HG03095 (cell line): ENCODE measurements around the gene TAF13.
"Not testable (repeated sequence)": the region's sequence is repeated elsewhere in the genome, so short reads cannot be mapped to it uniquely, and the experiment has no call there.

Experiments used
- ATAC-seq: cut with Tn5 transposase; IDR thresholded peaks from one replicate; pipeline ENCODE4 v1.9.1; 2021; ENCODE audit warnings: moderate library complexity; ENCODE audit not compliant: unreplicated experiment

TAF13 gene

DNA sequence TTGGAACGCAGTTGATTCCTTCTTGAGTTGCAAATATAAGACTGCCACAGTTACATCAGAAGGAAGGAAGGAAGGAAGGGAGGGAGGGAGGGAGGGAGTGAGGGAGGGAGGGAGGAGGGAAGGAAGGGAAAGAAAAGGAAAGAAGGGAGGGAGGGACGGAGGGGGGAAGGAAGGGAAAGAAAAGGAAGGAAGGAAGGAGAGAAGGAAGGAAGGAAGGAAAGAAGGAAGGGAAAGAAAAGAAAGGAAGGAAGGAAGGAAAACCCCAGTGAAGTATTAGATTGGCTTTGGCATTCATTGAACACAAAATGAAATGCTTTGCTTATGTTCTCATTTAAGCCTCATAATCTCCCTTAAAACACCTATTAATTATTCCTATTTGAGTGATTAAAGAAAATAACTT lies 27.5 kb downstream of the TAF13 start:
- no peak for ATAC-seq

DNA sequence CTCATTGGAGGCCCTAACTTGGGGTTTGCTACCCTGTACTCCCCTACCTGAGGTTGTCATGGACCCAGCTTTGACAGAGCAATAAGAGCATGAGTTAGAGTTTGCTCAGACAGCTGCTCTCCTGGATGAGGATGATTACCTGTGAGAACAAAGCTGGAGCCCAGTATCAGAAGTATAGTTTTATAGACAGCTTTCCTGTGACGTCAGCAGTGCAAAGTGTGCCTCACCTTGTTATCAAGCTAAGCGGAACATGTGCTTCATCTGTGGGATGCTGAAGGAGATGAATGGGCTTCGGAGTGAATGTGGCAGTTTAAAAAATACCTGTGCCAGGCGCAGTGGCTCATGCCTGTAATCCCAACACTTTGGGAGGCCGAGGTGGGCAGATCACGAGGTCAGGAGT lies 28.5 kb downstream of the TAF13 start:
- ATAC-seq, result no peak

DNA sequence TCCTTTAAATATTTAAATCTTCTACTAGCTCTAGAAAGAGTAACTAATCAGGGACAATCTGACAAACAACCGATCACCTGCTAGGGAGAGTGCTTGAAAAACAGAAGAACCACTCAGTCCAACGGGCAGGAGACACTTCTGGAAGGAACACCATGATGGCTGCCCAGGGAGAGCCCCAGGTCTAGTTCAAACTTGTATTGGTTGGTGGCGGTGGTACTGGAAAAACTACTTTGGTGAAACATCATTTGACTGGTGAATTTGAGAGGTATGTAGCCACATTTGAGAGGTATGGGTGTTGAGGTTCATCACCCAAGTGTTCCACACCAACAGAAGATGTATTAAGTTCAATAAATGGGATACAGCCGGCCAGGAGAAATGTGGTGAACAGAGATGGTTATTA lies 29.1 kb downstream of the TAF13 start:
- no peak for ATAC-seq

DNA sequence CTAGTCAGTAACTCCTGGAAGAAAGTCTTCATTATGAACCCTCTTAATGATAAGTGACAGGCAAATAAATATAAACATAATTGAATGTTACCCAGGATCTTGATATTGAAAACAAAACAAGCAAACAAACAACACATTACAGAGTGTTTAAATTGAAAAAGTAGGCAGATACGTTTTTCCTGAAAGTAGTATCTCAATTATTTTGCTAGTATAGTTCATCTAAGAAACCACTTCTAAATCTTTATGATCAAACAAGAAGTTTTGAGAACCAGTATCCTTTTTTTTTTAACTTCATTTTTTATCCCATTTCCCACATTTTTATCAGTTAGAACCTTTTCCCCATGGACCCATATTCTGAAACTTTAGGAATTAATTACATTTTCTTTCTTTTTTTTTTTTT lies 30.2 kb downstream of the TAF13 start:
- no peak for ATAC-seq

DNA sequence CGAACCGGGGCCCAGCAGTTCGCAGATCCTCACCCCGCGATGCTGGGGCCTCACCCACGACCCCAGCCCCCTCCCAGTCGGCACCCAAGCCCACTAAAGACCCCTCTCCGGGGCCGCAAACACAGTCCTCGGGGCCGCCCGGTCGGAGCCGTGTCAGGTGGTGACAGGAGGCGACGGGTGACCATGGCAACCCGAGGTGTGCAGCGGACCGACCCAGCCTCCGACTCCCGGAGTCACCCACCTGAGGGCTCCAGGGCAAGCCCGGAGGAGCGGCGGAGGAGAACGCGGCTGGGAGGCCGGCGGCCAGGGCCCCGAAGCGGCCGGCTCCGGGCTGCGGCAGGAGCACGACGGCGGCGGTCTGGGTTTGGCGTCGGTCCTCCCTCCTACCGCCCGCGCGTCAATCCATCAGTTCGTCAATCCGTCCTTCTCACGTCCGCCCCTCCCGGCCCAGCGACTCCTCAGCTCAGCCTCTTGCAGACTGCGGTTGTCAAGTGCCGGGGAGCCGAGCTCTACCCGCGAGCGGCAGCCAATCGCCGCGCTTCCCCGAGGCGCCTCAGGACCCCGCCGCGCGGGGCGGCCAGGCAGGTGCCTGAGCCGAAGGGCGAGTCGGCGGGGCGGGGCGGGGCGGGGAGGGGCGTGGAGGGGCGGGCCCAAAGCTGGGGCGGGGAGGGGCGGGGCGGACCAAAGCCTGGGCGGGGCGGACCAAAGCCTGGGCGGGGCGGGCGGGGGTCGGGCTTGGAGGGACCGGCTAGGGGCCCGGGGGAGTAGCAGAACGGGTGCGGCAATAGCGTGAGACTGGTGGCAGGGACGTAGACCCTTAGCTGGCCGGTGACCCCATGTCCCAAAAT lies 34.0 kb downstream of the TAF13 start, which contains the start of gene WDR47:
WDR47 (minus strand) TSS at position 482 of the 848 bp plus-strand sequence. CDS start 18,590 bp downstream, outside the sequence.
- peak; percentile 95 for ATAC-seq

DNA sequence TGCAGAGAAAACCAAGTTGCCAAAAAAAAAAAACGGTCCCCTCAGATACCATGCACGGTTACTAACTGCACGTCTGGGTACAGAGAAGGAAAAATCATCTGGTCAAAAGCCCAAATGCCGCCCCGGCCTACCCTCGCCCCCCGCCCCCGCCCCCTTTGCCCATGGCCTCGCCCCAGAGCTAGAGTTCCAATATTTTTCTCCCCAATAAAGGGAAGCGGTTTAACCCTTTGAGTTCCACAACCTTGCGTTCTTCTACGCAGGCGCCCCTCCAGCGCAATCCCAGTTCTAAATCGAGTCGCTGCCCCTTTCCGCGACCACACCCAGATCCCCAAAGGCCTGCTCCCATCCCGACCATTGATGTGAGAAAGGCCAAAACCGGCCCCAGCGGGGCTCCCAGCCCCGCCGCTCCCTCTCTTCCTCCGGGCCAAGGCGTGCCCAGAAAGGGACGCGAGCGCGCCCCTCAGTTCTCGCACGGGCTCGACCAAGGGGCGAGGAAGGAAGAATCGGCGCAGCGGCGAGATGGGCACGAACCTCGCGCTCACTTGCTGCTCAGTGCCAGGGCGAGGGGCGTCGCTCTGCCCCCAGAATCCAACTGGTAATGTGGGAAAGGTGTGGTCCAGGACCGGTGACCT lies 34.7 kb downstream of the TAF13 start:
- ATAC-seq, result peak; percentile 28

DNA sequence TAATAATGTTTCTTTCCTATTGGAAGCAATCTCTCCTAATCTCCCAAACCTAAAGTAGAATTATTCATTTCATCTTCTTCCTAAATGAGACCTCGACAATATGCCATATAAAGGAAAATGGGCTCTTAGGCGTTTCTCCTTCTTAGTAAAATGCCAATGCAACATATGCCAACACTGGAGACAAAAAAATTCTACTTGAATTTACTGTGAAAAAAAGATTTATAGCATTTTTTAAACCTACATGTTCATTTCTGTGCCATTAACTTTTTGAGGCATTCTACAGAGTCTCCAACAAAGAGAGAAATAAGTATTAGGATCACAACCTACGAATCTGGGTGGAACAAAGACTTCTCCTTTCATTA lies 35.2 kb downstream of the TAF13 start:
- ATAC-seq, result no peak

DNA sequence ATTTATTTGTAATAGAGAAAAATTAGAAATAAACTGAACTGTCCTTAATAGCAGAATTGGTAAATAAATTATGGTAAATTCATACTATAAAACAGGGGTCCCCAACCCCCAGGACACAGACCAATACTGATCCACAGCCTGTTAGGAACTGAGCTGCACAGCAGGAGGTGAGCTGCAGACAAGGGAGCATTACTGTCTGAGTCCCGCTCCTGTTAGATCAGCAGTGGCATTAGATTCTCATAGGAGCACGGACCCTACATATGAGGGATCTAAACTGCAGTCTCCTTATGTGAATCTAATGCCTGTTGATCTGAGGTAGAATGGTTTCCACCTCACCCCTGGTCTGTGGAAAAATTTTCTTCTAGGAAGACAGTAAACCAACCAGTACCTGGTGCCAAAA lies 41.4 kb downstream of the TAF13 start:
- ATAC-seq, result no peak

DNA sequence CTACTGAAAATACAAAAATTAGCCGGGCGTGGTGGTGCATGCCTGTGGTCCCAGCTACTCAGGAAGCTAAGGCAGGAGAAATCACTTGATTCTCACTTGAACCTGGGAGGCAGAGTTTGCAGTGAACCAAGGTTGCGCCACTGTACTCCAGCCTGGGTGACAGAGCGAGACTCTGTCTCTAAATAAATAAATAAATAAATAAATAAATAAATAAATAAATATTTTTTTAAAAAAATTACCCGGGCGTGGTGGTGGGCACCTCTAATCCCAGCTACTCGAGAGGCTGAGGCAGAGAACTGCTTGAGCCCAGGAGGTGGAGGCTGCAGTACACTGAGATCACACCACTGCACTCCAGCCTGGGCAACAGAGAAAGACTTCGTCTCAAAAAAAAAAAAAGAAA lies 46.3 kb downstream of the TAF13 start:
- ATAC-seq, result not testable (repeated sequence)

DNA sequence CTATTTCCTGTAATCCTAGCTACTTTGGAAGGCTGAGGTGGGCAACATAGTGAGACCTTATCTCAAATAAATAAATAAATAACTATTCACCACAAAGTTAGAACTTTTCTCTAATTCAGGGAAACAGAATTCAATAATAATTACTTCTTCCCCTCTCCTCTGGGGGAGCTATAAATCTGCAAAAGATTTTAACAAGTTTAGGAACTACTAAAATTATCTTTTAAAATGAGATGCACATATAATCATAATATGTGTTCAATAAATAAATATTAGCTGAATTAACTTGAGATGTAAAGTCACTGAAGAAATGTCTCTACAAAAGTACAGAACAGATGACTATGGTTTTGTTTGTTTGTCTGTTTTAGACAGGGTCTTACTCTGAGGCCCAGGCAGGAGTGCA lies 48.0 kb downstream of the TAF13 start:
- no peak for ATAC-seq

DNA sequence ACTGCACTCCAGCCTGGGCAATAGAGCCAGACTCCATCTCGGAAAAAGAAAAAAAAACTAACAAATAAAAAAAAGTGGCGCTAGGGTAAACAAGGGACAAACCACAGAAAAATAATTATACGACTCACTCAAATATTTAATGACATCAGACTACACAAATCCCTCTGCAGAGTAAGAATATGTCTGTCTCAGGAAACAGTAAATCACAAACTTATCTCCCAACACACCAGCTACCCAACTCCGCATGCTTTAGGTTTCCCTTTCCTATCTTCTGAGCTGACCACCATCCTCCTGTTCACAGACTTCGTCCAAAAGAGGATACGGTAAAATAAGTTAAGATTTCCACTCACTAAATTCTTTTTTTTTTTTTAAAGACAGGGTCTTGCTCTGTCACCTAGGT lies 50.1 kb downstream of the TAF13 start:
- ATAC-seq, result no peak

DNA sequence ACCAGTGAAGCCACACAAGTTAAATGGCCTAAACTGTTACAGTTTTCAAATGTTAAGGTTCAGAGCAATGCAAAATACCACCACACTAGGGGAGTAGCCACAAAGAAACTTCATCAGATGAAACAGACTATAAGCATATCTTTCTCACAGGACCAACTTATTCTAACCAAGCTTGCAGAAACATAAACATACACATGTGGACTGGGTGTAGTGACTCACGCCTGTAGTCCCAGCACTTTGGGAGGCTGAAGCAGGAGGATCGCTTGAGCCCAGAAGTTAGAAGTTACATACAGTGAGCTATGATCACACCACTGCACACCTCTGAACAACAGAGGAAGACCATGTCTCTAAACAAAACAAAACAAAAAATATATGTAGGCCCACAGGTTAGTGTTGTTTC lies 51.2 kb downstream of the TAF13 start:
- no peak for ATAC-seq

DNA sequence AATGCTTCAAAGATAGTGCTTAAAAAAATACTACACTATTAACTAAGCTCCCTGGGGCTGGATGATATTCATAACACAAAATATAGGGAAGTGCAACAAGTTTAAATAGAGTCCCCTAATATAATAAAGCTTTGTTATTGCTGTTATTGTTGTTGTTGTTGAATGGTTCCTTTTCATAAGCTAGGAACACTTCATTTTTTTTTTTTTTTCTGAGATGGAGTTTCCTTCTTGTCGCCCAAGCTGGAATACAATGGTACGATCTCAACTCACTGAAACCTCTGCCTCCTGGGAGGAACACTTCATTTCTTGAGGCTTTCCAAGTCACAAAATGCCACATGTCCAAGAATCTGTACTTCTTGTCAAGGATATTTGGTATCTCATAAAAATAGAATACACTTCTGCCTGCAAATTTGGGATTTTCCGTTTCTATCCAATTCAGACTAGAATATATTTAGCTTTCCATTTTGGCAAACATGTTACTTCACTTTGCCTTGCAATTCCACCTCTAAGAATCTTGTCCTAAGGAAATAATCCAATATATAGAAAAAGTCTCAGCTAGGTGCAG lies 55.0 kb downstream of the TAF13 start:
- no peak for ATAC-seq

DNA sequence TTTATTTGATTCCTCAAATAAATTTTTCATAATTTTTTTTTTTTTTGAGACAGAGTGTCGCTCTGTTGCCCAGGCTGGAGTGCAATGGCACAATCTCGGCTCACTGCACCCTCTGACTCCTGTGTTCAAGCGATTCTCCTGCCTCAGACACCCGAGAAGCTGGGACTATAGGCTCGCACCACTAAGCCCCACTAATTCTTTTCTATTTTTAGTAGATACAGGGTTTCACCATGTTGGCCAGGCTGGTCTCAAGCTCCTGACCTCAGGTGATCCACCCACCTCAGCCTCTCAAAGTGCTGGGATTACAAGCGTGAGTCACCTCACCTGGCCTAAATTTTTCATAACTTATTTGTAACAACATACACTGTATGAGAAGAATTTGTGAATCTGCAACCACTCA lies 58.1 kb downstream of the TAF13 start:
- ATAC-seq, result not testable (repeated sequence)

DNA sequence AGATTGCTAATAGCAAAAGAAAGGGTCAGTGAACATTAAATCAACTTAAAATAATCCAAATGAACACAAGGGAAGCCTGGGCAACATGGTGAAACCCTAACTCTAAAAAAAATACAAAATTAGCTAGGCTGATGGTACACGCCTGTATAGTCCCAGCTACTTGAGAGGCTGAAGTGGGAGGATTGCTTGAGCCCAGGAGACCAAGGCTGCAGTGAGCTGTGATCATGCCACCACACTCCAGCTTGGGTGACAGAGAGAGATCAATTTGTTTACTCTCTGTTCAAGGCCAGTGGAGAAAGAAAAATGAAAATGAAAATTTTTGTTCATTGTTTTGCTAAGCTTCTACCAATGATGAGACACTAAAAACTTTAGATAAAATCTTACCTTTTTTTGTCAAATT lies 58.7 kb downstream of the TAF13 start:
- no peak for ATAC-seq
